GM21515 (cell line): ENCODE results near the gene SOWAHA.
"Not testable (repeated sequence)": the region's sequence is repeated elsewhere in the genome, so short reads cannot be mapped to it uniquely, and the experiment has no call there.

Experiments used
- ATAC-seq: cut with Tn5 transposase; IDR thresholded peaks from one replicate; pipeline ENCODE4 v1.9.1; 2021; ENCODE audit not compliant: unreplicated experiment

The SOWAHA gene

DNA sequence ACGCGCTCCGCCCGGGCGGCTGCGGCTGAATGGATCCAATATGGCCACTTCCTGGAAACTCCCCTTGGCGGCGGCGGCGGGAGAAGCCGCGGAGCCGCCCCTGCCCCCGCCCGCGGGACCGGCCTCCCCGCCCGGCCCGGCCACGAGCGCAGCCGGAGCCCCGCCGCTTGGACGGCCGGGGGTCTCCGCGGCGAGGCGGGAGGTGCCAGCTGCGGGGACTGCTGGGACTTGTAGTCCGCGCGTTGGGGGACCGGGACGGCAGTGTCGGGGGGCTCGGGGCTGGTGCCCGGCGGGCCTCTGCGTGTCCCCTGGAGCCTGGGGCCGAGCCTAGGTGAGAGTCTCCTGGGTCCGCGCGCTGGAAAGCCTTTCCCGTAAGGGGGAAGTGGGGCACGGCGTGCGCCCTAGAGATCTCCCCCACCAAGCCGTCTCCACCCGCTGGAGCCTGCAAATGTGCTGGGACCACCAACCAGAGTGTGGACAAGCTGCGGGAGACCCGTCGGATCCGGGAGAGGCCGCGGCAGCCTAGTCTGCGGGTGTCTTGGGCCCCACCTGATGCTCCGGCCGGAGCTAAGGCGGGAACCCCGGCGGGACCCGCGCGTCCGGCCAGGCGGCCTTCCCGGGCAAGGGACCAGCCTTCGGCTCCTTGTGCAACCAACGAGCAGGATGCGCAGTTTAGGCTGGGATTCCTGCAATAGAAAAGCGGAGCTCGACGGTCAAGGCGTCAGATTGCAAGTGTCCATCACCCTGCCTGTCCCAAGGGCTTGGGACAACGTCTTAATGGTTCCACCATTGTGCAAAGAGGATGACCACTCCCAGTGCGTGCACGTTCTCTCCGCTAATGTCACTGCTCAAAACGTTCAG lies 35.7 kb upstream of the SOWAHA start, which contains the start of gene SEPTIN8:
TSS of gene SEPTIN8 (minus strand) at position 31 of the 861 bp plus-strand sequence. CDS start 102 bp downstream, outside the sequence.
- no peak for ATAC-seq

DNA sequence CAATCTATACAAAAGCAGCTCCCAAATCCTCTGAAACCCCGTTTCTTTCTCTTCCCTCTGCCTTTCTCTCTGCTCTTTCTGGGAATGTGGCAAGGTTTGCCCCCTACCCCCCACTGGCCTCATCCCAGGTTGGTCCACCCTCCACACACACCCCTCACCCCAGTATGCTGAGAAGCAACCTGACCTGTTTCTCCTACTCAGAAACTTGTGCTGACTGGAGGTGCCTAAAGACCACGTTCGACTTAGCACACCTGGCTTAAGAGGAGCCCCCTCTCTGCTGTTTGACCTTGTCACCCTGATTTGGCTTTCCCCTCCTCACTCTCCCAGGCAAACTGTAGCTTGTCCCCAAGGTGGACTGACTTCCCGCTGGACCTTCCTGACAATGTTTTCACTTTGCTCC lies 35.0 kb upstream of the SOWAHA start:
- ATAC-seq, result no peak

DNA sequence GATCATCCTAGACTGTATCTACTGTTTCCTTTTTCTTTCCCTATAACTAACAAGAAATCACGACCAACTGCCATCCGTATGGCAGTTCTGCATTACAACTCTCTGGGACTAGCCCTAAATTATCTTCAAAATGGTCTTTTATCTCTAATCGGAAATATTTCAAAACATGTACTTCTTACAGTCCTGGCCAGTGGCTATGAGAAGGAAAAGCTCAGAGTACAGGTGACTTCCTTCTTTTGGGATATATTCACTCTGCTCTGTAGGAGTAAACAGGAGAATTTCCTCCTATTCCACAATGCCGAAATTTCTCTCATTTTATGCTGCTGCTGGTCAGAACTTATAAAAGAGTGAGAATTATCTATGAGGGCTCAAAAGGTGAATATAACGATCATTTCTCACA lies 34.2 kb upstream of the SOWAHA start:
- no peak for ATAC-seq

DNA sequence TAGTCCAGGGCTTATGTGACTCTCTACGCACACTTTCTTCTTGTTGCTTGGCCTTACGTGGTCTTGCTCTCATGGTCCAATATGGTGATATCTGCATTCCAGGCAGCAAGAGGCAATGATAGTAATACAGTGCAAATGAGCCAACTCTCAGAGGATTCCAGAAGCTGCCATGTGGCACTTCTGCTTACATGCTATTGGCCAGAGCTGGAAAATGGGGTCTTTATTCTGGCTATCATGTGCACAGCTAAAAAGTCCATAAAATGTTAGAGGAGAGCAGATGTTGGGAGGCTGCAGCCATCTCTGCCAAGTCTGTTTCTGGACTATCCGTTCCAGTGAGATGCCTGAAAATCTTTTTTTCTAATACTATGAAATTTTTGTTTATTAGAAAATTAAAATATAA lies 33.1 kb upstream of the SOWAHA start:
- ATAC-seq, result no peak

DNA sequence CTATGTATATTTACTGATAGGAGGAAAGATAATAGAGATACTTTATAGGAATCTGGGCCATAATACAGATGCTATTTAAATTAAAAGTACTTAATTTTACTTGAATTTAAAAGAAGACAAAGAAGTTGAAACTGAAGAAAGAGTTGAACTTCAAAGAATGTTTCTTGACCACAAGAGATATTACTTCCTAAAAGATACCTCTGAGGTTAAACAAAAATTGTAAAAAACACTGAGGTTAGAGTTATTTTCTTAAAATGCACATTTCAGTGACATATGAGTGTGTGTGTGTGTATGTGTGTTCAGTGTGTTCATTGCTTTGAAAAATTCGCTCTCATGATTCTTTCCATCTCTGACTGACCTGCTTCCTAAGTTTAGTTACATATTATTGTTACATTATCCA lies 32.5 kb upstream of the SOWAHA start:
- no peak for ATAC-seq

DNA sequence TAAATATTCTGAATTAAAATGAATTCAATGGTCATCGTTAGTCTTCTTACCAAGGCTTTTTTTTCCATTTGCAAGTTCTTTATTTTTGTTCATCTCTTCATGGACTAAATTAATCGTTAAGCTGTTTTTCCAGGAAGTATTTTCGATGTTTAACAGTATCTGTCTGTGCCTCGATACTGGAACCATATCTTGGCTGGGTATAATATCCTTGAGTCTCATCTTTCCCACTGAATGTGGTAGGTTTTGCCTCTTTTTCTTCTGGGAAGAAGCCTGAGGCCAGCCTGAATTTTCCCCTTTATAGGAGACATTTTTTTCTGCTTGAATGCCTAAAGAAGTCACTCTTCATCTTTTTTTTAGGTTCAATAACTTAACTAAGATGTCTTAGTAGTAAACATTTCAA lies 32.1 kb upstream of the SOWAHA start:
- no peak for ATAC-seq

DNA sequence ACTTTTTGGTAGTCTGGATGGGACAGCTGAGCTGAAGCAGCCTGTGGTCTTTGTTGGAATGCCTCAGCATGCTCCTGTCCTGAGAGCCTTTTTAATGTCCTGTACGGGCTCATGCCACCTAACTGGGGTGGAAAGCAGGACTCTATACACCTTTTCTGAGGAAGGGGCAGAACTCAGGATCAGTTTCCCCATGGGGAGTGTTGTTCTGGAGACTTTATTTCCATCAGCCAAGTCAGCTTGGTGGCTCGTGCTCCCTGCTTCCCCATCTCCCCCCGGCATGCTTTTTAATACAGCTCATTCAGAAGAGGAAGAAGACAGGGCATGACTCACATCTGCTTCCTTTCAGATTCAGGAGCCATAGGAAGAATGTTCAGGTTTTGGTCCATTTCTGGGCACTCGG lies 31.0 kb upstream of the SOWAHA start:
- no peak for ATAC-seq

DNA sequence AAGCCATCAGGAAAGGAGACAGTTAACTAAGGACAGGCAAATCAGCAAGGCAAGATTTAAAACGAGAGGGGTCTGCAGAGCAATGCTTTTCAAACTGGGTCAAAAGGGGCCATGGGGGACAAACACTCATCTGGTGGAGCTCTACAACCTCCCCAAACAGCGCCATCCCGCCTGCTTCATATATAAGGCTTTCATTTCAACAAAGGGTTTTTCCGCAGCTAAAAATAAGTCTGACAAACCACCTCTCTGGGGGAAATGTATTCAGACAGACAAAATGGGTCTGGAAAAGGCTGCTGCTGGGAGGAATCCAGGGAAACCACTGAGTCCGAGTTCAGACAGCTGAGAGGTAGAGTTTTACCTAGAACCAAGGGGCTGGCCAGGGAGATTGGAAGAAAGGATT lies 27.7 kb upstream of the SOWAHA start:
- ATAC-seq, result no peak

DNA sequence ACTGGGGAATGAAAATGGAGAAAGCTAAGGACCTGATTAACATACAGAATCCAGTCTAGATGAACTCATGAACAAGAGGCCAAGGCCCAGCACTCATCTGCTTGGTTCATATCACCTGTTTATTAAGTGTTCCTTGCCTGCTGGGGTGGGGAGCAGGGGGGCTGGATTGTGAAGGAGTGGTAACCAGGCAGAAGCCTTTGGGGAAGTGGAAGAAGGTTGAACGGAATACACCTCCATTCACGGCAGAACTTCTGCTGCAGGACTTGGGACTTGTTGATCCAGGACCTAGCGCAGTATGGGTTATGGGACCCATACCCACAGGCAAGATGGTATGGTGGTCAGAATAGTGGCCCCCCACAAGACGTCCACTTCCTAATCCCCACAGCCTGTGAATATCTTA lies 27.2 kb upstream of the SOWAHA start:
- ATAC-seq, result no peak

DNA sequence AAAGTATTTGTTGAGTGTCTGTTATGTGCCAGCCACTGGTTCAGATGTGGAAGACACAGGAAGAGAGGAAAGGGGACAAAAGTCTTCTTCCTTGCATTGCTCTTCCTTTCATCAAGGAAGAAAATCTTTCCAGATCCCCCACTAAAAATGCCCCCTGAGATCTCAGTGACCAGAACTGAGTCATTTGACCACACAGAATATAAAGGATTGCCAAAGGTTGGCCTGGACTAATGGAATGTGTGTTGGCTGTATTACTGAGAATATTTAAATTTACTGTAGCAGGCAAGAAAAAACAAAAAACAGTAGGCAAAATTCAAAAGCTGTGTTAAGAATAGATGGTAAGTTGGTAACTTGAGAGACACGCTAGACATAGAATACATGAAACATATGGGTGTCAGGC lies 26.0 kb upstream of the SOWAHA start:
- ATAC-seq, result no peak

DNA sequence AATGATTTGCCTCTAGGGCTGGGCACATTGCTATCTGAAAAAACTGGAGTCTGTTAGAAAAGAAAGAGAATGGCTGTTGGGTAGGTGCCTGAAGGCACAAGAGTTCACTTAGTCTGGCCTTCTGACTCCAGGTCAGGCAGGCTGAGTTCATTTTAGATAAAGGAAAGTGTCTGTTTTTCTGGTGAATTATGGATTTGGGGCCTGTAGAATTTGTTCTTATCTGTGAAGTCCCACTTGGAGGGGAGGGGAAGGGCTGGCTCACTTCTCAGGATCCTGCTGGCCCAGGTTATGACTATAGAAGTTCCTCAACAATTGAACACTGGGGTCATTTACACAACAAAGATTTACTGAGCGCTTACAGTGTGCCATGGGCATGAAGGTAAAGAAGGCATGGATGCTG lies 24.6 kb upstream of the SOWAHA start:
- no peak for ATAC-seq

DNA sequence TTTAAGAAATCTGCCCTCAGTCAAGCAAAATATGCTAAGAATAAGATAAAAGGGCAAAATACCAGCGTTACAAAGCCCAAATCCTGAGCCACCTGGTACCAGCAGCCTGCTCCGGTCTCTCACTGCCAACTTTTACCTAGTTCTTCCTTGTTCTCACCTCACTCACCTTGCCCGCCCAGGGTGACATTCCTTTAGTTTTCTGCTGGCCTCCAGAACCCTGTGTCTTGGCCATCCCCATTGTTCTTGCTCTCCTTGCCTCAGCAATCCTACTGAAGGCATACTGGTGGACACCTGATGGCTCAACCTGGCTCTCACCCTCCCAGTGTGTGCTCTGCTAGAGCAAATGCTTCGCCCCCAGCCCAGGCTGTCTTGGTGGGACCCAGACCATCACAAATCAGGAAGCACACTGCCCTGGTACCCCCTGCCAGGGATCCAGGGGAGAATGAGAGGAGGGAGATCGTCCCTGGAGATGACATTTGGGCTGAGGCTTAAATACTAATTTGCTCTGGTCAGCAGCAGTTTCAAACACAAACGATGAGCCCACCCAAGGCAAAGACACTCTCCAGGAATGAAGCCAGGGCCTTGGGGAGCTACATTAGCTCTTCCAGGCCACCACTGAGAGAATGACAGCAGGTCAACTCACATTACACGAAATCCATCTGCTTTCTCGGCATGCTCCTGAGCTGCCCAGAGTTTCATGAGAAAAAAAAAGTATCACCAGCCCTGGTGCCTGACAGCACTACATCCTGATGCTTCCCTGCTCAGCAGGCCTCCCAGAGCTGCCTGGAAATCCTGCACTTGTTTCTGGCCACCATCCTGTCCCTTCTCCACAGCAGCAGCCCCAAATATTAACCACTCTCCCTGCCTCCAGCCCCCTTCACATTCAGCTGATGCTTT lies 23.9 kb upstream of the SOWAHA start:
- ATAC-seq, result no peak

DNA sequence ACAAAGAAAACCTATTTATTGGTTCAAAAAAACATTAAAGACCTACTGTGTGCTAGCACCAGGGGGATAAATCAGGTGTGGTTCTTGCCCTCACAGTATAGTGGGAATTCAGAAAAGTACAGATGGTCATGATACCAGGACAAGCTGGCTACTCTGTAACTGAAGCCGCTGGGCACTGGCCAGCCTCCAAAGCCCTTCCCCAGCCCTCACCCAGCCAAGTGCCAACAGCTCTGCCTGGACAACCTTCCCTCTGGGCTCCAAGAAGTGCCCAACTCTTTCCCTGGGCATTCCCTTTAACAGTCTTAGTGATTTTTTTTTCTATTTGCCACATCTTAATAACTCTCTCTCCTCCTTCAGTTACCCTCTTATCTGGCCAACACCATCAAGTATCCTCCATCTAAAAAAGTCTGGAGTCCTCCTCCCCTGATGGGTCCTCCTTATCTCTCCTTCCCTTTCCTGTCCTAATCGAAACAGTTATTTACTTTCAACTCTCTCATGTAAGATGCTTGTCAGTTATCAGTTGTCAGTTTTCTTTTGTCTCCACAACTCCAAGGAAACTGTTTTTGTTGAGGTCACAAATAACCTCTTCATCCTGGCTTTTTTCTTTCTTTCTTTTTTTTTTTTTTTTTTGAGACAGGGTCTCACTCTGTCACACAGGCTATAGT lies 22.8 kb upstream of the SOWAHA start:
- no peak for ATAC-seq

DNA sequence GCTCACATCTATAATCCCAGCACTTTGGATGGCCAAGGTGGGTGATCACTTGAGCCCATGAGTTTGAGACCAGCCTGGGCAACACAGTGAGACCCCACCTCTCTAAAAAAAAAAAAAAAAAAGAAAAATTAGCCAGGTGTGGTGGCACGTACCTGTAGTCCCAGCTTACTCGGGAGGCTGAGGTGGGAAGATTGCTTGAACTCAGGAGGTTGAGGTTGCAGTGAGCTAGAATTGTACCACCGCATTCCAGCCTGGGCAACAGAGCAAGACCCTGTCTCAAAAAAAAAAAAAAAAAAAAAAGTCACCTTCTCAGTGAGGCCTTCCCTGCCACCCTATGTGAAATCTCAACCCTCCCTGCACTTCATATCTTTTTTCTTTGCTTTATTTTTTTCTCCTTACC lies 22.1 kb upstream of the SOWAHA start:
- no peak for ATAC-seq

DNA sequence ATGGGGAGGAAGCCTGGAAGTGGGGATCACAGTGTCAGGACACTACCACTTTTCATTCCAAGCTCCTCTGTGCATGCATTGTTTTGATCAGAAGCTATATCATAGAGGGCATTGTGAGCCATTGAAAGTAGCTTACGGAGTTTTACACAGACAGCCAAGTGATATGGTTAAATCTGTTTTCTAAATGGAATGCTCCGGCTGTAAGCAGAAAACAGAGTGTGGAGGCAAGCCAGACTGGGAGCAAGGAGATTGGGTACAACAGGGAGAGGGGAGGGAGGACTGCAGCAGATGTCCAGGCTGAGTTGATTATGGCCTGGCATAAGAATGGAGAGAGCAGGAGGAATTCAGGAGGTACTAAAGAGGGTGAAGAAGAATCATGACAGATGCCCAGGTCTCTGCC lies 15.5 kb upstream of the SOWAHA start:
- no peak for ATAC-seq

DNA sequence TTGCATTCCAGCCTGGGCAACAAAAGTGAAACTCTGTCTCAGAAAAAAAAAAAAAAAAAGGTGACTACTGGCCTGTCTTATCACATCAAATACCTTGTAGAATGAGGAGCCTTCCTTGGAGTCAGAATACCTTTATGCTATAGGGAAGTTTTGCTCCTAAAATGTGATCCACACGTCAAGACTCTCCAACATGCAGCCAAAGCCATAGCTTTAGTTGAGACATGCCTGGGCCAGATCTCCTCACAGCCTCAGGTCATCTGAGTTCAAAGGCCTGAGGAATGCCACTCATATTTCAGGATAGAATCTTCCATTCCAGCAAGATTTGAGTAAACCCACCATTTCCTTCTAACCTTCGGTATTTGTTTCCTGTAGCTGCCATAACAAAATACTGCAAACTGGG lies 13.7 kb upstream of the SOWAHA start:
- ATAC-seq, result no peak

DNA sequence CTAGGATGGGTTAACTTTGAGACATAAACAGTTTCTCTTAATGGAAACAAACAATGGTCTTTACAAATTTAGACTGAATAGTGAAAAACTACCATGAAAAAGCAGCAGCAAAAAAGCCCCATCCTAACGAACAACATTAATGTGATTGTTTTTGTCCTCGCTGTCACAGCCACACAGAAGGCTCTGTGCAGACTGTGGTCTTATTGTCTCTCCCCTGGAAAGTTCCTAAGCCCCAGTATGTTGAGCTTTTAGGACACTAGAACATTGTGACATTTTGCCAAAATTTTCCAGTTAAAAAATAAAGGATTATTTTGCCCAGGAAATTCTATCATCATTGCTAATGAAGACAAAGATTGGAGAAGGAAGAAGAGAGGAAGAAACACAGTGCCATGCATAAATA lies 12.6 kb upstream of the SOWAHA start:
- no peak for ATAC-seq

DNA sequence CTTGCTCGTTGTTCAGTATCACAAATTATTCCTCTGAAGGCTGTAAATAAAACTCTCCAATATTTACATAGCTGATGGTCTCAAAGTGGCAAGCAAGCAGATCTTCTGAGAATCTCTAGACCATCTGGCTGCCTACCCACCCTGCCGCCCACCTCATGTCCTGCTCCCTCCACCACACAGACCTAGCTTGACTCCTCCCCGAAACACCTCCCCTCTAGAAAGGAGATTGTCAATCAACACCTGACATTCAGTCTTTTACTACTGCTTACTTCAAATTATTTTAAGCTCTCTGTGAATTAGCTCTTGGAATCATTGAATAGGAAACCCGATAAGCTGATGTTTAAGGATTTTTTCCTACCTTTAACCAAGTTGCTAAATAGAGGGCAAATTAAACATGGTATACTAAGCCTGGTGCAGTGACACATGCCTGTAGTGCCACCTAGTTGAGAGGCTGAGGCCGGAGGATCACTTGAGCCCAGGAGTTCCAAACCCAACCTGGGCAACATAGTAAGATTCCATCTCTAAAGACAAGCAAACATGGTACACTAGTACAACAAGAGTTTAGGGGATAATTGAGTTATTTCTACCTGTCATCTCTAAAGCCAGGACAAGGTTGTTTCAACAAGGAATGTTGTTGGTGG lies 10.9 kb upstream of the SOWAHA start:
- ATAC-seq, result no peak

DNA sequence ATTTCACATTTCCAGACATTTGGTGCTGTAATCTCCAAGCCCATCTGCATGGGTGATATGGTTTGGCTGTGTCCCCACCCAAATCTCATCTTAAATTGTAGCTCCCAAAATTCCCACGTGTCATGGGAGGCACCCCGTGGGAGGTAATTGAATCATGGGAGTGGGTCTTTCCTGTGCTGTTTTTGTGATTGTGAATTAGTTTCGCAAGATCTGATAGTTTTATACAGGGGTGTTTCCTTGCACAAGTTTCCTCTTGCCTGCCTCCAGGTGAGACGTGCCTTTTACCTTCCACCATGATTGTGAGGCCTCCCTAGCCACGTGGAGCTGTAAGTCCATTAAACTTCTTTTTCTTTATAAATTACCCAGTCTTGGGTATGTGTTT lies 10.4 kb upstream of the SOWAHA start:
- not testable (repeated sequence) for ATAC-seq

DNA sequence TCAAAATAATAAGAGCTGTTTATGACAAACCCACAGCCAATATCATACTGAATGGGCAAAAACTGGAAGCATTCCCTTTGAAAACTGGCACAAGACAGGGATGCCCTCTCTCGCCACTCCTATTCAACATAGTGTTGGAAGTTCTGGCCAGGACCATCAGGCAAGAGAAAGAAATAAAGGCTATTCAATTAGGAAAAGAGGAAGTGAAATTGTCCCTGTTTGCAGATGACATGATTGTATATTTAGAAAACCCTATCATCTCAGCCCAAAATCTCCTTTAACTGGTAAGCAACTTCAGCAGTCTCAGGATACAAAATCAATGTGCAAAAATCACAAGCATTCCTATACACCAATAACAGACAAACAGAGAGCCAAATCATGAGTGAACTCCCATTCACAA lies 8.9 kb upstream of the SOWAHA start:
- ATAC-seq, result not testable (repeated sequence)

DNA sequence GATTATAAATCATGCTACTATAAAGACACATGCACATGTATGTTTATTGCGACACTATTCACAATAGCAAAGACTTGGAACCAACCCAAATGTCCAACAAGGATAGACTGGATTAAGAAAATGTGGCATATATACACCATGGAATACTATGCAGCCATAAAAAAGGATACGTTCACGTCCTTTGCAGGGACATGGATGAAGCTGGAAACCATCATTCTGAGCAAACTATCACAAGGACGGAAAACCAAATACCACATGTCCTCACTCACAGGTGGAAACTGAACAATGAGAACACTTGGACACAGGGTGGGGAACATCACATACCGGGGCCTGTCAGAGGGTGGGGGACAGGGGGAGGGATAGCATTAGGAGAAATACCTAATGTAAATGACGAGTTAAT lies 7.2 kb upstream of the SOWAHA start:
- ATAC-seq, result not testable (repeated sequence)
